HL-60 (cell line): ENCODE measurements around the gene CARMIL1.

ENCODE experiments used
- DNase-seq, 2 experiments: peaks; one replicate each; pipeline ENCODE4 v3.0.0-alpha.2; 2010 to 2020; ENCODE audit warnings: low read depth in 1 of 2, low spot score in 1 of 2
- H3K27ac ChIP-seq: fragments of 250-450 bp; sonication (Bioruptor Pico); replicated peaks from 2 replicates; pipeline ENCODE4 v1.5.1; 2020; ENCODE audit warnings: mild to moderate bottlenecking, moderate library complexity
- H3K27me3 ChIP-seq: fragments of 250-450 bp; sonication (Bioruptor Pico); 2 replicates; pipeline ENCODE4 v1.5.1; 2021; ENCODE audit warnings: mild to moderate bottlenecking, moderate library complexity; ENCODE audit not compliant: insufficient read depth, poor library complexity, severe bottlenecking
- H3K4me3 ChIP-seq: replicated peaks from 2 replicates; pipeline ENCODE4 v1.5.1; 2011; ENCODE audit warnings: mild to moderate bottlenecking, control low read depth, low read length; ENCODE audit not compliant: insufficient read depth
- GABPA ChIP-seq: IDR thresholded peaks from 2 replicates; pipeline ENCODE4 v1.6.1; 2012; ENCODE audit warnings: low read depth
- POLR2AphosphoS5 ChIP-seq: IDR thresholded peaks from 2 replicates; pipeline ENCODE4 v1.6.1; 2012; ENCODE audit warnings: low read depth
- SPI1 ChIP-seq: IDR thresholded peaks from 2 replicates; pipeline ENCODE4 v1.6.1; 2012; ENCODE audit warnings: low read depth, mild to moderate bottlenecking, borderline replicate concordance
- TF ChIP-seq, protein P1 (sequence below): IDR thresholded peaks from 2 replicates; pipeline ENCODE4 v1.6.1; 2012; ENCODE audit warnings: low read depth; ENCODE audit not compliant: insufficient replicate concordance
- TF ChIP-seq, protein P2 (sequence below): IDR thresholded peaks from one replicate; pipeline ENCODE4 v1.5.1; 2011; ENCODE audit warnings: low read length, control low read depth, inconsistent platforms; ENCODE audit not compliant: insufficient read depth

The CARMIL1 gene

DNA sequence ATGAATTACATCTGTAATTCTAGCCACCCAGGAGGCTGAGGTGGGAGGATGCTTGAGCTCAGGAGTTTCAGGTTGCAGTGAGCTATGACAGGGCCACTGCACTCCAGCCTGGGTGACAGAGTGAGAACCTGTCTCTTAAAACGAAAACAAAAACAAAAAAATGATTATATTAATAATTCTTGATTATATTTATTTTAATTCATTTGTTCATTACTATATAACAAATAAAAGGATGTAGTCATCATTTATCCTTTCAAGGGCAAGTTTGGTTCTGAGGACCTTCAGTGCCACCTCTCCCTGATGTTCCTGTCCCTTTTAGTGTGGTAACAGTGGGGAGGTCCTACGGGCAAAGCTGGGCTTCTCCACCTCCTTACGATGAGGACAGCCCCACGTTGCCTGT, 205.7 kb downstream of the CARMIL1 start:
- H3K27me3 ChIP-seq = peaks cover 3% of the 10 kb centered on the region
- no peak overlapping the region for H3K27ac ChIP-seq
- H3K4me3 ChIP-seq = no peak overlapping the region
- DNase-seq = no peak
- TF ChIP-seq GABPA (no peak), SPI1 (no peak), POLR2AphosphoS5 (no peak)
- TF ChIP-seq, protein P1, sequence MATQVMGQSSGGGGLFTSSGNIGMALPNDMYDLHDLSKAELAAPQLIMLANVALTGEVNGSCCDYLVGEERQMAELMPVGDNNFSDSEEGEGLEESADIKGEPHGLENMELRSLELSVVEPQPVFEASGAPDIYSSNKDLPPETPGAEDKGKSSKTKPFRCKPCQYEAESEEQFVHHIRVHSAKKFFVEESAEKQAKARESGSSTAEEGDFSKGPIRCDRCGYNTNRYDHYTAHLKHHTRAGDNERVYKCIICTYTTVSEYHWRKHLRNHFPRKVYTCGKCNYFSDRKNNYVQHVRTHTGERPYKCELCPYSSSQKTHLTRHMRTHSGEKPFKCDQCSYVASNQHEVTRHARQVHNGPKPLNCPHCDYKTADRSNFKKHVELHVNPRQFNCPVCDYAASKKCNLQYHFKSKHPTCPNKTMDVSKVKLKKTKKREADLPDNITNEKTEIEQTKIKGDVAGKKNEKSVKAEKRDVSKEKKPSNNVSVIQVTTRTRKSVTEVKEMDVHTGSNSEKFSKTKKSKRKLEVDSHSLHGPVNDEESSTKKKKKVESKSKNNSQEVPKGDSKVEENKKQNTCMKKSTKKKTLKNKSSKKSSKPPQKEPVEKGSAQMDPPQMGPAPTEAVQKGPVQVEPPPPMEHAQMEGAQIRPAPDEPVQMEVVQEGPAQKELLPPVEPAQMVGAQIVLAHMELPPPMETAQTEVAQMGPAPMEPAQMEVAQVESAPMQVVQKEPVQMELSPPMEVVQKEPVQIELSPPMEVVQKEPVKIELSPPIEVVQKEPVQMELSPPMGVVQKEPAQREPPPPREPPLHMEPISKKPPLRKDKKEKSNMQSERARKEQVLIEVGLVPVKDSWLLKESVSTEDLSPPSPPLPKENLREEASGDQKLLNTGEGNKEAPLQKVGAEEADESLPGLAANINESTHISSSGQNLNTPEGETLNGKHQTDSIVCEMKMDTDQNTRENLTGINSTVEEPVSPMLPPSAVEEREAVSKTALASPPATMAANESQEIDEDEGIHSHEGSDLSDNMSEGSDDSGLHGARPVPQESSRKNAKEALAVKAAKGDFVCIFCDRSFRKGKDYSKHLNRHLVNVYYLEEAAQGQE = no peak
- TF ChIP-seq, protein P2, sequence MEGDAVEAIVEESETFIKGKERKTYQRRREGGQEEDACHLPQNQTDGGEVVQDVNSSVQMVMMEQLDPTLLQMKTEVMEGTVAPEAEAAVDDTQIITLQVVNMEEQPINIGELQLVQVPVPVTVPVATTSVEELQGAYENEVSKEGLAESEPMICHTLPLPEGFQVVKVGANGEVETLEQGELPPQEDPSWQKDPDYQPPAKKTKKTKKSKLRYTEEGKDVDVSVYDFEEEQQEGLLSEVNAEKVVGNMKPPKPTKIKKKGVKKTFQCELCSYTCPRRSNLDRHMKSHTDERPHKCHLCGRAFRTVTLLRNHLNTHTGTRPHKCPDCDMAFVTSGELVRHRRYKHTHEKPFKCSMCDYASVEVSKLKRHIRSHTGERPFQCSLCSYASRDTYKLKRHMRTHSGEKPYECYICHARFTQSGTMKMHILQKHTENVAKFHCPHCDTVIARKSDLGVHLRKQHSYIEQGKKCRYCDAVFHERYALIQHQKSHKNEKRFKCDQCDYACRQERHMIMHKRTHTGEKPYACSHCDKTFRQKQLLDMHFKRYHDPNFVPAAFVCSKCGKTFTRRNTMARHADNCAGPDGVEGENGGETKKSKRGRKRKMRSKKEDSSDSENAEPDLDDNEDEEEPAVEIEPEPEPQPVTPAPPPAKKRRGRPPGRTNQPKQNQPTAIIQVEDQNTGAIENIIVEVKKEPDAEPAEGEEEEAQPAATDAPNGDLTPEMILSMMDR = no peak

DNA sequence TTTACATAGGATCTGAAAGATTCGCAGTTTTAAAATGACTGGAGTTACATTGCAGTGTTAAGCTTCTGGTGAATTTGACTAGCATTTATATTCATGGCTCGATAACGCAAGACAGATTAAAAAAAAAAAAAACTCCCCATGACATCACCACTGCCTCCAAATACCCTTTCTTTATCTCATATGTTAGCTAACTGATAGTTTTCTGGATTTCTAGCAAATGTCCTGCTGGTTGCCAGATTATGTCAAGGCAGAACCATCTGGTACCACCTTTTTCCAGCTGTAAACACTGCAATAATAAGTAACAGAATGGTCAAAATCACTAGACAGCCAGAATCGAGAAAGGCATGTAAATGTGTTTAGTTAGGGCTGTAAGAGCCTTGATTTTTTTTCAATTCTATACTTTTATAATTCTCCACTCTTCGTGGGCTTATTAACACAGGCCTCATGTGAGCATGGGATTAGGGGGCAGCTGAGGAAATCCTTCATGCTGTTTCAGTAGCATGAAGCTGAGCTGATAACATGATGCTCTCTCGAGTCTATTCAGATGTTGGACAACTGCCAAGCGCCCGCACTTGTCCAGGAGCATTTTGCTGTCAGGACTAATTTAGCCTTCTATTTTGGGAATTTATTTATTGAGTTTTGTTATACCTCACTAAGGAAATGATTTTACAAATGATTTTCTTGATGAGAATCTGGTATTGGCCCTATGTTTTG, 206.8 kb downstream of the CARMIL1 start:
- Histone ChIP-seq H3K4me3 (no peak overlapping the region), H3K27ac (no peak overlapping the region), H3K27me3 (peaks cover 3% of the 10 kb centered on the region)
- DNase-seq = no peak
- TF ChIP-seq SPI1 = no peak

DNA sequence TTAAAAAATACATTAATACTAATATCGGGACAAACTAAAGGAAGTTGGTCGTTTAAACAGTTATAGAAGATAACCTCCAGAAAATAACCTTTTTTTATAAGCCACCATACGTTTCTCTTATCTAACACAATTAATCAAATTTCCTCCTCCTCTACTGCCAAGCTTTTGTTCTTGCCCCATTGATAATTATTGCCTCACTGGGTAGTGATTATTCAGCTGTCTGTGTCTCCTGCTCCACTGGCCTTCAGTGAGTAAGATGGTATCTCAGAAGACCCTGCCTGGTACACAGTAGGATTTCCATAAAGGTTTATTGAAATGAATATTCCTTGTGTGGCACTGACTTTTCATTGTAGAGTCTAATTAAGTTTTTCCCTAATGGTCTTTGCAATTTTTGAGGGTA, 207.4 kb downstream of the CARMIL1 start:
- TF ChIP-seq POLR2AphosphoS5 = no peak
- no peak for TF ChIP-seq SPI1
- TF ChIP-seq, protein P1 = no peak
- TF ChIP-seq, protein P2 = no peak
- TF ChIP-seq GABPA = no peak
- Histone ChIP-seq H3K27me3 (peaks cover 3% of the 10 kb centered on the region), H3K27ac (no peak overlapping the region), H3K4me3 (no peak overlapping the region)
- DNase-seq = no peak

DNA sequence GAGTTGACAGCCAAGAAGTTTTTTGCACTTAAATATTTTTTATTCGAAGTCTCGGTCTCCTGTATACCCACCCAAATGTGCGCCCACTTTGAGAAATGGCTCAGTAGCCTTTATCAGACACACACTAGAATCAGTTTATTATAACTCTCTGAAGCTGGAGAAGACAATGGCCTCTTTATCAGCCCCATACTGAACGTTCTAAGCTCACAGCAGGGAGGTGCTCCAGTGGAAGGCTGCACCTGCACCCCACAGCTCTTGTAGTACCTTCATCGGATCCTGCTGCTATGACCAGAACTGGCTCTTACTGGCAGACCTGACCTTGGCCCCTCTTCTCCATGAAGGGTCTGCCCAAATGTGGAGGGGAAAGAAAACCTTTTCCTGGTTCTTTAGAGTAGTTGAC, 207.8 kb downstream of the CARMIL1 start:
- no peak for DNase-seq
- Histone ChIP-seq H3K27ac (no peak overlapping the region), H3K27me3 (no peaks in the 10 kb centered on the region), H3K4me3 (no peak overlapping the region)
- TF ChIP-seq, protein P2 = no peak
- TF ChIP-seq GABPA = no peak
- no peak for TF ChIP-seq SPI1
- TF ChIP-seq POLR2AphosphoS5 = no peak
- TF ChIP-seq, protein P1 = no peak
